Measurements from ENCODE around the gene CEACAM19. TPM values are rescaled to one million over a fixed set of nuclear protein-coding genes. Genes with fewer than 3 reads are reported as not detected.

The CEACAM19 gene
- total and polyA plus RNA-seq, 2 of the 8 experiments (the other 6 are each of a cell fraction or from before 2014, with no cell fraction given) = 3.1 to 3.4 TPM

DNA sequence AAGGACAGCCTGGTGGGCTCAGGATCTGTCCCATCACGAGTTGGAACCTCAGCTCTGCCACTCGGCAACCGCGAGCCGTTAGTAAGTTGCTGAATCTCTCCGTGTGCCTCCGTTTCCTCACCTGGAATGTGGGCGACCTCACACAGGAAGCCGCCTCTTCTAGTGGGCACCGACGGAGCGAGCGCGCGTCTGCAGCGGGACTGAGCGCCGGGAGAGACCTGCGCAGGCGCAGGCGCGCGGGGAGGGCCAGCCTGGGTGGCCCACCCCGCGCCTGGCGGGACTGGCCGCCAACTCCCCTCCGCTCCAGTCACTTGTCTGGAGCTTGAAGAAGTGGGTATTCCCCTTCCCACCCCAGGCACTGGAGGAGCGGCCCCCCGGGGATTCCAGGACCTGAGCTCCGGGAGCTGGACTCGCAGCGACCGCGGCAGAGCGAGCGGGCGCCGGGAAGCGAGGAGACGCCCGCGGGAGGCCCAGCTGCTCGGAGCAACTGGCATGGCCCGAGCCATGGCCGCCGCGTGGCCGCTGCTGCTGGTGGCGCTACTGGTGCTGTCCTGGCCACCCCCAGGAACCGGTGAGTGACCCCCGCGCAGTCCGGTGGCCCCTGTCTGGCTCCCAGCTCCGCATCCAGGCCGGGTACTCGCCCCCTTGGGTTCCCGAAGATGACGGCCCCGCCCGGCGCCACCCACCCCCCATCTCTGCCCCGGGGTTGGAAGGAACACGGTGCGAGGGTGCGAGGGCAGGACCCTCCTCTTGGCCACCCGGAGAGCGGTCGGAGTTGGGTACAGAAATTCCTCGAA lies 27.5 kb upstream of the CEACAM19 start, which contains the start of gene PVR (continued):
- TF ChIP-seq SIN3A (conservative IDR thresholded peaks at IDR 0.05 in 1 of 2, IDR thresholded peaks at IDR 0.05 in 1 of 2; ENCODE audit: low read depth in 1 of 2, low read length in 2 of 2) = peak; percentile 17 to 41; a peak in 1 of 4 replicates
